Parathyroid adenoma (tissue), 2 donors: Measurements from ENCODE around the gene ERO1B.

ENCODE experiments used
- H2AFZ ChIP-seq: fragments of 300-600 bp; sonication (generic); one replicate; pipeline ENCODE4 v1.7.0; 2017; ENCODE audit warnings: antibody characterized with exemption, mild to moderate bottlenecking
- H3K27ac ChIP-seq: fragments of 300-600 bp; sonication (generic); one replicate; pipeline ENCODE4 v1.7.0; 2017
- H3K27me3 ChIP-seq: fragments of 300-600 bp; sonication (generic); one replicate; pipeline ENCODE4 v1.7.0; 2017; ENCODE audit warnings: low read length; ENCODE audit not compliant: control insufficient read depth, insufficient read depth
- H3K36me3 ChIP-seq: fragments of 300-600 bp; sonication (generic); one replicate; pipeline ENCODE4 v1.7.0; 2017; ENCODE audit warnings: low read length; ENCODE audit not compliant: control insufficient read depth, insufficient read depth
- H3K4me1 ChIP-seq: fragments of 300-600 bp; sonication (generic); one replicate; pipeline ENCODE4 v1.7.0; 2017; ENCODE audit warnings: control low read depth
- H3K4me2 ChIP-seq: fragments of 300-600 bp; sonication (generic); one replicate; pipeline ENCODE4 v1.7.0; 2017; ENCODE audit warnings: low read length
- H3K4me3 ChIP-seq: fragments of 300-600 bp; sonication (generic); one replicate; pipeline ENCODE4 v1.7.0; 2017; ENCODE audit warnings: low read depth, low read length
- H3K79me2 ChIP-seq: fragments of 300-600 bp; sonication (generic); one replicate; pipeline ENCODE4 v1.7.0; 2017; ENCODE audit warnings: control low read depth
- H3K9ac ChIP-seq: fragments of 300-600 bp; sonication (generic); one replicate; pipeline ENCODE4 v1.7.0; 2017; ENCODE audit warnings: mild to moderate bottlenecking
- H3K9me3 ChIP-seq: fragments of 300-600 bp; sonication (generic); one replicate; pipeline ENCODE4 v1.7.0; 2017; ENCODE audit warnings: low read length; ENCODE audit not compliant: control insufficient read depth
- CTCF ChIP-seq: fragments of 300-600 bp; sonication (generic); IDR thresholded peaks from one replicate; pipeline ENCODE4 v1.7.0; 2017; ENCODE audit warnings: antibody characterized with exemption, mild to moderate bottlenecking
- donor health status: primary hyperparathyroidism.

Gene ERO1B

GRCh38 chr1:236289492-236290131 is 7.9 kb upstream of the ERO1B start:
- Histone ChIP-seq H3K27me3 (no peaks in the 10 kb centered on the region), H3K36me3 (no peaks in the 10 kb centered on the region), H3K4me1 (no peaks in the 10 kb centered on the region), H3K4me2 (no peak overlapping the region), H3K4me3 (no peak overlapping the region), H2AFZ (no peak overlapping the region), H3K27ac (no peak overlapping the region), H3K9me3 (no peaks in the 10 kb centered on the region), H3K79me2 (no peaks in the 10 kb centered on the region), H3K9ac (no peak overlapping the region)
- no peak for TF ChIP-seq CTCF

- no peak overlapping the region for H3K4me3 ChIP-seq
- H3K9ac ChIP-seq: no peak overlapping the region
- no peaks in the 10 kb centered on the region for H3K27me3 ChIP-seq
- no peak overlapping the region for H2AFZ ChIP-seq
- no peak for TF ChIP-seq CTCF
- no peaks in the 10 kb centered on the region for H3K4me1 ChIP-seq
- H3K79me2 ChIP-seq: no peaks in the 10 kb centered on the region
- no peak overlapping the region for H3K4me2 ChIP-seq
- no peaks in the 10 kb centered on the region for H3K36me3 ChIP-seq
- no peaks in the 10 kb centered on the region for H3K9me3 ChIP-seq
- H3K27ac ChIP-seq: no peak overlapping the region
Observed at GRCh38 chr1:236288620-236288976, 6.8 kb upstream of the ERO1B start.

- Histone ChIP-seq H3K9me3 (no peaks in the 10 kb centered on the region), H3K27ac (no peak overlapping the region), H2AFZ (no peak overlapping the region), H3K4me3 (no peak overlapping the region), H3K4me2 (no peak overlapping the region), H3K36me3 (no peaks in the 10 kb centered on the region), H3K27me3 (no peaks in the 10 kb centered on the region), H3K4me1 (no peaks in the 10 kb centered on the region), H3K79me2 (no peaks in the 10 kb centered on the region), H3K9ac (no peak overlapping the region)
- TF ChIP-seq CTCF: no peak
Observed at GRCh38 chr1:236287757-236288619, 6.2 kb upstream of the ERO1B start.

- no peak overlapping the region for H3K4me2 ChIP-seq
- no peak overlapping the region for H3K4me3 ChIP-seq
- H3K79me2 ChIP-seq: no peaks in the 10 kb centered on the region
- H3K27me3 ChIP-seq: no peaks in the 10 kb centered on the region
- H3K36me3 ChIP-seq: no peaks in the 10 kb centered on the region
- no peak overlapping the region for H3K27ac ChIP-seq
- H3K9me3 ChIP-seq: no peaks in the 10 kb centered on the region
- TF ChIP-seq CTCF: no peak
- no peaks in the 10 kb centered on the region for H3K4me1 ChIP-seq
- H2AFZ ChIP-seq: no peak overlapping the region
- H3K9ac ChIP-seq: no peak overlapping the region
Observed at GRCh38 chr1:236287356-236287755, 5.6 kb upstream of the ERO1B start.
